Spleen (tissue), 11 donors: ENCODE measurements around the gene COL21A1. TPM values are rescaled to one million over a fixed set of nuclear protein-coding genes. Genes with fewer than 3 reads are reported as not detected.

ENCODE experiments used
- DNase-seq: peaks from one replicate; pipeline ENCODE4 v3.0.0-alpha.2; 2020
- H3K27ac ChIP-seq, 8 donors: fragments of 200-600 bp; sonication (generic) in 7 of 8; 1 replicate in 4 of 8; 2 replicates in 4 of 8; pipeline versions ENCODE4 v1.5.0 to v1.8.0; 2016 to 2021; ENCODE audit warnings: inconsistent platforms in 4 of 8, mild to moderate bottlenecking in 4 of 8, moderate library complexity in 1 of 8
- H3K27me3 ChIP-seq, 7 donors: fragments of 200-600 bp; sonication (generic) in 6 of 7; replicated peaks in 1 of 7; 1 replicate in 4 of 7; 2 replicates in 3 of 7; pipeline versions ENCODE4 v1.5.0 to v1.8.0; 2016 to 2021; ENCODE audit warnings: inconsistent platforms in 3 of 7, mild to moderate bottlenecking in 1 of 7
- H3K36me3 ChIP-seq, 6 donors: fragments of 200-600 bp; sonication (generic) in 5 of 6; 1 replicate in 4 of 6; 2 replicates in 2 of 6; pipeline versions ENCODE4 v1.5.0 to v1.8.0; 2016 to 2021; ENCODE audit warnings: inconsistent platforms in 2 of 6
- H3K4me1 ChIP-seq, 6 donors: fragments of 200-600 bp; sonication (generic) in 5 of 6; 1 replicate in 3 of 6; 2 replicates in 3 of 6; pipeline versions ENCODE4 v1.5.0 to v1.8.0; 2016 to 2021; ENCODE audit warnings: inconsistent platforms in 3 of 6
- H3K4me3 ChIP-seq, 8 donors: fragments of 200-600 bp; sonication (generic) in 7 of 8; 1 replicate in 4 of 8; 2 replicates in 4 of 8; pipeline versions ENCODE4 v1.5.0 to v1.8.0; 2016 to 2021; ENCODE audit warnings: inconsistent platforms in 4 of 8, mild to moderate bottlenecking in 4 of 8, moderate library complexity in 2 of 8
- H3K9me3 ChIP-seq, 8 donors: fragments of 200-600 bp; sonication (generic) in 7 of 8; 1 replicate in 4 of 8; 2 replicates in 4 of 8; pipeline versions ENCODE4 v1.5.0 to v1.8.0; 2016 to 2021; ENCODE audit warnings: inconsistent platforms in 4 of 8
- CTCF ChIP-seq, 11 experiments: fragments of 200-600 bp in 7 of 11; fragments of 450-650 bp in 4 of 11; sonication (generic) in 4 of 11; IDR thresholded peaks in 8 of 11; conservative IDR thresholded peaks in 3 of 11; 1 replicate in 7 of 11; 2 replicates in 4 of 11; pipeline versions ENCODE4 v1.4.0 to v1.8.0; 2016 to 2021; ENCODE audit warnings: antibody characterized with exemption in 11 of 11, inconsistent platforms in 4 of 11, mild to moderate bottlenecking in 1 of 11
- POLR2A ChIP-seq, 3 donors: fragments of 450-650 bp; IDR thresholded peaks; one replicate each; pipeline ENCODE4 v1.5.1; 2017; ENCODE audit warnings: antibody characterized with exemption in 3 of 3, mild to moderate bottlenecking in 1 of 3
- POLR2AphosphoS5 ChIP-seq, 3 donors: sonication (generic); formaldehyde crosslinking; IDR thresholded peaks; one replicate each; pipeline ENCODE4 v1.5.1; 2017; ENCODE audit warnings: antibody characterized with exemption in 3 of 3
- whole genome bisulfite sequencing, 5 donors: extraction: QIAGEN DNeasy Blood & Tissue Kit in 3 of 5; methylation state at CpG; one replicate each; pipeline versions ENCODE4 v1.1.5 to v1.1.7; 2013 to 2018; 5-methylcytosine and 5-hydroxymethylcytosine counted together
- intact Hi-C: fragments of 100-400 bp; cut with DNase I; formaldehyde crosslinking; loops from one replicate; pipeline ENCODE4 v1.15.0; 2023; ENCODE audit warnings: low total_unique reads
- polyA plus RNA-seq, 3 donors: library from polyadenylated mRNA; stranded (reverse); fragments of 200-250 nt; gene quantifications; one replicate each; pipeline ENCODE4 v1.2.1, GENCODE V29; 2013
- total RNA-seq, 7 donors: library from RNA; depleted of rRNA in 3 of 7; stranded (reverse); fragments of >200 nt in 3 of 7; fragmentation: NEBNext Ultra II Directional in 4 of 7; extraction: Animal tissue kit (Norgen Biotek cat#: 25700) in 4 of 7; gene quantifications; one replicate each; pipeline versions ENCODE4 v1.1.0 to v1.2.1, GENCODE V29; 2016 to 2021
- donor health status: healthy with polysubstance abuse.
- donor health status: DM: no; HTN: no; CAD: no; lungs with moderate emphysema.
- donor health status: DM: no; HTN: no; CAD: no.
- donor health status: Bipolar disorder and iron deficiency.
- donor health status: healthy.
- donor health status: DM: no; HTN: no; CAD: no.
- donor health status: DM: yes; HTN: yes; CAD: no.

COL21A1 gene
- total and polyA plus RNA-seq, 10 donors, result 0.13 to 2.9 (median 0.60) TPM

- no peak for DNase-seq
- TF ChIP-seq POLR2A (IDR thresholded peaks at IDR 0.05), result no peak
- TF ChIP-seq CTCF (IDR thresholded peaks at IDR 0.05 in 8 of 11, conservative IDR thresholded peaks at IDR 0.05 in 3 of 11), result no peak
- 79 to 91% (median 81%) methylated on average over 2 of the region's 2 CpGs for WGBS, 5 donors
Measured at GRCh38 chr6:56047931-56048540, 199.3 kb downstream of the COL21A1 start.

GRCh38 chr6:56046576-56046975 lies 200.8 kb downstream of the COL21A1 start:
- no peaks in the 10 kb centered on the region for H3K27me3 ChIP-seq
- peaks cover 0 to 4% (median 0%) of the 10 kb centered on the region in 8 donors for H3K9me3 ChIP-seq
- no peak overlapping the region for H3K27ac ChIP-seq
- intact Hi-C loops, result no loop called here
- no peak overlapping the region for H3K4me3 ChIP-seq
- no peaks in the 10 kb centered on the region for H3K36me3 ChIP-seq
- TF ChIP-seq POLR2A (IDR thresholded peaks at IDR 0.05) (no peak), POLR2AphosphoS5 (IDR thresholded peaks at IDR 0.05) (peak in 2 of 3 donors; percentile 33 to 52)
- DNase-seq, result peak; percentile 70
- H3K4me1 ChIP-seq, result peaks cover 0 to 6% (median 0%) of the 10 kb centered on the region in 6 donors
- WGBS, 5 donors, result 11 to 27% (median 15%) methylated on average over 7 of the region's 7 CpGs

More at GRCh38 chr6:56047931-56048540, 199.3 kb downstream of the COL21A1 start:
- Histone ChIP-seq H3K36me3 (no peaks in the 10 kb centered on the region), H3K9me3 (no peaks in the 10 kb centered on the region), H3K4me3 (no peak overlapping the region), H3K27me3 (no peaks in the 10 kb centered on the region), H3K27ac (no peak overlapping the region), H3K4me1 (peaks cover 0 to 6% (median 0%) of the 10 kb centered on the region in 6 donors)
- intact Hi-C loops, result no loop called here

- H3K4me3 ChIP-seq, result no peak overlapping the region
- TF ChIP-seq POLR2AphosphoS5 (IDR thresholded peaks at IDR 0.05) (no peak), CTCF (IDR thresholded peaks at IDR 0.05 in 8 of 11, conservative IDR thresholded peaks at IDR 0.05 in 3 of 11) (no peak), POLR2A (IDR thresholded peaks at IDR 0.05) (no peak)
- 79 to 97% (median 87%) methylated on average over 4 of the region's 4 CpGs for WGBS, 5 donors
- intact Hi-C loops, result no loop called here
- H3K27me3 ChIP-seq, result no peaks in the 10 kb centered on the region
- DNase-seq, result no peak
- peaks cover 0 to 6% (median 0%) of the 10 kb centered on the region in 8 donors for H3K9me3 ChIP-seq
- no peaks in the 10 kb centered on the region for H3K36me3 ChIP-seq
- peaks cover 0 to 6% (median 0%) of the 10 kb centered on the region in 6 donors for H3K4me1 ChIP-seq
- H3K27ac ChIP-seq, result no peak overlapping the region
Measured at GRCh38 chr6:56043761-56044160, 203.6 kb downstream of the COL21A1 start.

GRCh38 chr6:56043076-56043475 lies 204.3 kb downstream of the COL21A1 start:
- H3K36me3 ChIP-seq, result no peaks in the 10 kb centered on the region
- no peak for DNase-seq
- H3K27me3 ChIP-seq, result no peaks in the 10 kb centered on the region
- intact Hi-C loops, result no loop called here
- no peak overlapping the region for H3K27ac ChIP-seq
- TF ChIP-seq POLR2A (IDR thresholded peaks at IDR 0.05), result no peak
- TF ChIP-seq CTCF (IDR thresholded peaks at IDR 0.05 in 8 of 11, conservative IDR thresholded peaks at IDR 0.05 in 3 of 11), result no peak
- TF ChIP-seq POLR2AphosphoS5 (IDR thresholded peaks at IDR 0.05), result no peak
- H3K4me1 ChIP-seq, result peaks cover 0 to 6% (median 0%) of the 10 kb centered on the region in 6 donors
- H3K9me3 ChIP-seq, result peaks cover 0 to 6% (median 0%) of the 10 kb centered on the region in 8 donors
- no peak overlapping the region for H3K4me3 ChIP-seq
